Measurements from ENCODE around the gene ITPRID2.

The ITPRID2 gene

GRCh38 chr2:181891258-181891965 is at the start of gene ITPRID2:
Gene ITPRID2, plus strand, starts transcription at chr2:181891730. Its CDS starts 337 bp downstream, at chr2:181892067.
- DNase-seq = peak; percentile 30

- DNase-seq = no peak
Observed at GRCh38 chr2:181844551-181845290, 46.8 kb upstream of the ITPRID2 start.

GRCh38 chr2:181846399-181847197 is 44.9 kb upstream of the ITPRID2 start:
- no peak for DNase-seq

- no peak for DNase-seq
Observed at GRCh38 chr2:181847198-181847556, 44.4 kb upstream of the ITPRID2 start.

GRCh38 chr2:181847702-181848101 is 43.8 kb upstream of the ITPRID2 start:
- no peak for DNase-seq

GRCh38 chr2:181848261-181848886 is 43.2 kb upstream of the ITPRID2 start:
- DNase-seq = no peak

- no peak for DNase-seq
Observed at GRCh38 chr2:181849601-181850000, 41.9 kb upstream of the ITPRID2 start.

GRCh38 chr2:181850936-181851560 is 40.5 kb upstream of the ITPRID2 start:
- DNase-seq = no peak

GRCh38 chr2:181851726-181852125 is 39.8 kb upstream of the ITPRID2 start:
- no peak for DNase-seq

- no peak for DNase-seq
Observed at GRCh38 chr2:181853696-181854095, 37.8 kb upstream of the ITPRID2 start.

- DNase-seq = no peak
Observed at GRCh38 chr2:181857483-181857882, 34.0 kb upstream of the ITPRID2 start.

GRCh38 chr2:181858600-181858999 is 32.9 kb upstream of the ITPRID2 start:
- no peak for DNase-seq

GRCh38 chr2:181859123-181859522 is 32.4 kb upstream of the ITPRID2 start:
- DNase-seq = no peak

- no peak for DNase-seq
Observed at GRCh38 chr2:181859803-181860202, 31.7 kb upstream of the ITPRID2 start.

- no peak for DNase-seq
Observed at GRCh38 chr2:181861379-181861778, 30.2 kb upstream of the ITPRID2 start.

- DNase-seq = no peak
Observed at GRCh38 chr2:181862583-181863281, 28.8 kb upstream of the ITPRID2 start.

GRCh38 chr2:181872178-181872577 is 19.4 kb upstream of the ITPRID2 start:
- no peak for DNase-seq

GRCh38 chr2:181876614-181877063 is 14.9 kb upstream of the ITPRID2 start:
- no peak for DNase-seq

- no peak for DNase-seq
Observed at GRCh38 chr2:181877181-181877664, 14.3 kb upstream of the ITPRID2 start.

GRCh38 chr2:181878448-181878847 is 13.1 kb upstream of the ITPRID2 start:
- DNase-seq = no peak

- no peak for DNase-seq
Observed at GRCh38 chr2:181879295-181879694, 12.2 kb upstream of the ITPRID2 start.
